ENCODE measurements around the gene MOBP. TPM values are rescaled to one million over a fixed set of nuclear protein-coding genes. Genes with fewer than 3 reads are reported as not detected.

Gene MOBP
- total RNA-seq, 1 donor from 2014 or later: not detected

GRCh38 chr3:39468108-39468436 lies 592 bp downstream of the MOBP start:
- DNase-seq (no peak), ATAC-seq (no peak)
- intact Hi-C loops (cut with DNase I): no loop called here
- Histone ChIP-seq H3K27ac (no peak overlapping the region), H3K9me3 (no peaks in the 10 kb centered on the region), H3K4me1 (no peaks in the 10 kb centered on the region), H3K27me3 (no peaks in the 10 kb centered on the region), H3K4me3 (no peak overlapping the region), H3K36me3 (no peaks in the 10 kb centered on the region)
- TF ChIP-seq CTCF (IDR thresholded peaks at IDR 0.05): no peak

GRCh38 chr3:39469258-39469657 lies 1.8 kb downstream of the MOBP start:
- H3K4me1 ChIP-seq: no peaks in the 10 kb centered on the region
- no peak for TF ChIP-seq CTCF (IDR thresholded peaks at IDR 0.05)
- H3K27me3 ChIP-seq: no peaks in the 10 kb centered on the region
- H3K4me3 ChIP-seq: no peak overlapping the region
- intact Hi-C loops (cut with DNase I): no loop called here
- no peak for ATAC-seq
- H3K36me3 ChIP-seq: no peaks in the 10 kb centered on the region
- no peak overlapping the region for H3K27ac ChIP-seq
- H3K9me3 ChIP-seq: no peaks in the 10 kb centered on the region
- DNase-seq: no peak

- Histone ChIP-seq H3K4me1 (no peaks in the 10 kb centered on the region), H3K27me3 (no peaks in the 10 kb centered on the region), H3K4me3 (no peak overlapping the region), H3K27ac (no peak overlapping the region), H3K36me3 (no peaks in the 10 kb centered on the region), H3K9me3 (no peaks in the 10 kb centered on the region)
- ATAC-seq (peak; percentile 48), DNase-seq (no peak)
- intact Hi-C loops (cut with DNase I): no loop called here
- TF ChIP-seq CTCF (IDR thresholded peaks at IDR 0.05): no peak
Observed at GRCh38 chr3:39469945-39470344, 2.5 kb downstream of the MOBP start.

- no peak for TF ChIP-seq CTCF (IDR thresholded peaks at IDR 0.05)
- H3K4me3 ChIP-seq: no peak overlapping the region
- no peak for ATAC-seq
- H3K4me1 ChIP-seq: no peaks in the 10 kb centered on the region
- no peak for DNase-seq
- no peaks in the 10 kb centered on the region for H3K9me3 ChIP-seq
- H3K36me3 ChIP-seq: no peaks in the 10 kb centered on the region
- H3K27ac ChIP-seq: no peak overlapping the region
- no peaks in the 10 kb centered on the region for H3K27me3 ChIP-seq
- intact Hi-C loops (cut with DNase I): no loop called here
Observed at GRCh38 chr3:39471652-39472051, 4.2 kb downstream of the MOBP start.

GRCh38 chr3:39473452-39474125 lies 6.1 kb downstream of the MOBP start:
- TF ChIP-seq CTCF (IDR thresholded peaks at IDR 0.05): no peak
- intact Hi-C loops (cut with DNase I): no loop called here
- DNase-seq: no peak

GRCh38 chr3:39474126-39474515 lies 6.6 kb downstream of the MOBP start:
- TF ChIP-seq CTCF (IDR thresholded peaks at IDR 0.05): no peak

More at GRCh38 chr3:39473452-39474125, 6.1 kb downstream of the MOBP start:
- no peak for ATAC-seq
- Histone ChIP-seq H3K9me3 (no peaks in the 10 kb centered on the region), H3K4me1 (no peaks in the 10 kb centered on the region), H3K4me3 (no peak overlapping the region), H3K27me3 (no peaks in the 10 kb centered on the region), H3K36me3 (no peaks in the 10 kb centered on the region), H3K27ac (no peak overlapping the region)

More at GRCh38 chr3:39474126-39474515, 6.6 kb downstream of the MOBP start:
- Histone ChIP-seq H3K27ac (no peak overlapping the region), H3K4me3 (no peak overlapping the region), H3K4me1 (no peaks in the 10 kb centered on the region), H3K9me3 (no peaks in the 10 kb centered on the region), H3K27me3 (no peaks in the 10 kb centered on the region), H3K36me3 (no peaks in the 10 kb centered on the region)
- intact Hi-C loops (cut with DNase I): no loop called here
- DNase-seq (no peak), ATAC-seq (no peak)

All from upper lobe of right lung (tissue), 1 donor.